CD4-positive, alpha-beta T cell treated with Interleukin-6 at 100 ng/mL for 8 hours (primary cell): Measurements from ENCODE around the gene C6orf47.
"Not testable (repeated sequence)": the region's sequence is repeated elsewhere in the genome, so short reads cannot be mapped to it uniquely, and the experiment has no call there.

ENCODE experiments used
- DNase-seq: peaks from one replicate; pipeline ENCODE4 v3.0.0-alpha.2; 2020; ENCODE audit warnings: mixed read lengths, low spot score

Gene C6orf47

GRCh38 chr6:31660381-31661261 lies at the start of gene C6orf47:
TSS of gene C6orf47 (minus strand) at chr6:31660778. CDS start at chr6:31659947, 831 bp downstream.
- DNase-seq = peak; percentile 74

- not testable (repeated sequence) for DNase-seq
Observed at GRCh38 chr6:31709157-31709556, 48.6 kb upstream of the C6orf47 start.

GRCh38 chr6:31708224-31708623 lies 47.6 kb upstream of the C6orf47 start:
- no peak for DNase-seq

DNA sequence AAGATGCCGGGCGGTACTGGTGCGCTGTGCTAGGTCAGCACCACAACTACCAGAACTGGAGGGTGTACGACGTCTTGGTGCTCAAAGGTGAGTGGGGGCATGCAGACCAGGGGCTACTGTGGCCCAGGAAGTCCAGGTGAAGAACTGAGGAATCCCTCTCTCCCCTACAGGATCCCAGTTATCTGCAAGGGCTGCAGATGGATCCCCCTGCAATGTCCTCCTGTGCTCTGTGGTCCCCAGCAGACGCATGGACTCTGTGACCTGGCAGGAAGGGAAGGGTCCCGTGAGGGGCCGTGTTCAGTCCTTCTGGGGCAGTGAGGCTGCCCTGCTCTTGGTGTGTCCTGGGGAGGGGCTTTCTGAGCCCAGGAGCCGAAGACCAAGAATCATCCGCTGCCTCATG lies 47.1 kb upstream of the C6orf47 start:
- DNase-seq = no peak

GRCh38 chr6:31706599-31706998 lies 46.0 kb upstream of the C6orf47 start, which contains the start of gene LY6G6F:
TSS of gene LY6G6F (plus strand) at chr6:31706866. CDS start at chr6:31706907, 41 bp downstream.
- no peak for DNase-seq

- DNase-seq = no peak
Observed at GRCh38 chr6:31705931-31706330, 45.4 kb upstream of the C6orf47 start.

- peak; percentile 98 for DNase-seq
Observed at GRCh38 chr6:31702819-31703716, 42.5 kb upstream of the C6orf47 start, which contains the start of gene ABHD16A. TSS of gene ABHD16A (minus strand) at chr6:31703324. CDS start at chr6:31703281, 43 bp downstream.

GRCh38 chr6:31702405-31702818 lies 41.8 kb upstream of the C6orf47 start:
- DNase-seq = no peak

DNA sequence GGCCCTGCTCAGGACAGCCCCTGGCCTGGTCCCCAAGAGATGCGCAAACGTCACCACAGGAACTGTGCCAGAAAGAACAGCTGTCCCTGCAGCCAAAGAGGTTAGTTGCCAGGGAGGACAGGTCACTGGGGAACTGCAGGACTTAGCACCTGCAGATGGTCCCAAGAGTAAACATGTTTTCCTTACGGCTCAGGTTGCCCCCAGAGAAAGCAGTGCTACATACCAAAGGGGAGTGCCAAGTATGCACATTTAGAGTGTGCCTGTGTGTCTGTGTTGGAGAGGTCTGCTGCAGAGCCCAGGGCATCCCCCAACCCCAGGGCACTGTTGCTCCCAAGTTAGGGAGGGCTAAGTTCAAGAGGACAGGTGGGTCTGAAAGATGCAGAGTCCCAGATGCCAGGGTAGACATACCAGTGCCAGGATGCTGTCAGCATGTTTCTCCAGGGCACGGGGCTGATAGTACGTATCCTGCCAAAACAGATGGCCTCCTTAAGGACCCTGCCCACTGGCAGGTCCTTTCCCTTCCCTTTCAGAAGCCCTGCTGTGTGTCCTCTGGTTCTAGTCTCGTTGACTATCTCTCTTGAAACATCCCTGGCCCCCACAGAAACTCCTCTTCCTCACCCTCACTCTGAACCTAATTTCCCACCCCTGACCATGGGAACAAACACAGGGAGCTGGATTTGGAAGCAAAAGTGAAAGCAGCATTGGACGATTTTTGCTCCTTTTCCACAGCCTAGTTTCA lies 41.3 kb upstream of the C6orf47 start:
- no peak for DNase-seq

GRCh38 chr6:31700740-31701401 lies 40.3 kb upstream of the C6orf47 start:
- DNase-seq = no peak

DNA sequence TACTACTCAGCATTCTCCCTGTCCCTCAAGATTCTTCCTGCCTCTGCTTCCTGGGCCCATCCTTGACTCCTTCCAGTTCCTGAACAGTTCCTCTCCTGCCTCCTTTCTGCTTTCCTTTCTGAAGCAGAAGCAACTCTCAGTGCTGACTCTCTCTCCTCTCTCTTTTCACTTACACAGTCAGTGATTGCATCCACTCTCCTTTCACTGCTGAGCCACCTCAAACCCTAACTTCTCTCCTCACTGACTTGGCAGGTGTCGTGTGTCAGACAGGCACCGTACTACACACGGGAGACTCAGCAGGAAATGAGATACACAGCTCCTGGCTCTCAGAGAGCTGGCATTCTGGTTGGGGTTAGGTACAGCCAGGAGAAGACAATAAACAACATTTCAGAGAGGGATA lies 37.0 kb upstream of the C6orf47 start:
- no peak for DNase-seq

DNA sequence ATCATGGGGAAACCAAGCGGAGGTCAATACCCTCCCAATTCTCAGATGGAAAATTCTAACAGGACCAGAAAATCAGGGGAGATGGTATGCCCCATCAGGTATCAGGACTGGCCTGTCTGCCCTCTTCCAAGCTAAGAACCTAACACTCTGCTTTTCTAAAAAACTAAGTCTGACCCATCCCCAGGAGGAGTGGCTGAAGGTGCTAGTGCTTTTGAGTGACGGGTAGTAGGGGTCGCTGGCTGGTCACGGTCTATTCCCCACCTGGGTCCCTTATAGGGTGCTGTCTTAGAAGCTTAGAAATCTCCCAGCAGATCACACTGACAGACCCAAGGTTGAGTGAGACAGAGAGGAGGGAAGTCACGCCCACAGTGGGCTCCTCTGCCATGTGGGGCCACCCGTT lies 33.0 kb upstream of the C6orf47 start:
- no peak for DNase-seq

GRCh38 chr6:31692886-31693285 lies 32.3 kb upstream of the C6orf47 start:
- no peak for DNase-seq

- DNase-seq = no peak
Observed at GRCh38 chr6:31692353-31692752, 31.8 kb upstream of the C6orf47 start.

DNA sequence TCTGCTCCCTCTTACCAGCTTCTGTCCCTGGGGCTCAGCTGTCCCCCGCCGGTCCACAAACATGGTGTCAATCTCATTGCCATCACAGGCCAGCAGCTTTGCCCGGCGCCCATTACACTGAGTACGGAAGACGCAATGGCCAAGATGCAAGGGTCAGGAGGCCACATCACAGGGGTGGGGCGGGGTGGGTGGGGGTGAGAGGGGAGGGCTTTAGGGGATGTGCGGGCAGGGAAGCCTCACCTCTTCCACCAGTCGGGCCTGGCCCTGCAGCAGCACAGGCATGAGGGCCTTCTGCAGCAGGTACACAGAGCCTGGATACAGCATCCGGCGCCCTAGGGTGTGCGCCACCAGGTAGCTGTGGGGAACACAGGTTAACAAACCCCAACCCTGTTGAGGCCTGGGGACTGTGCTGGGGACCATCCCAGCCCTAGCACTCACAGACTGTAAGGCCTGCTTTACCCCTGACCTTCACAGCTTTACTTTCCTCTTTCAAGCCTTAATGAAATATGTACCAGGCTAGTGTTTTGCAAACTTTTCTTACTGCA lies 31.1 kb upstream of the C6orf47 start:
- no peak for DNase-seq

DNA sequence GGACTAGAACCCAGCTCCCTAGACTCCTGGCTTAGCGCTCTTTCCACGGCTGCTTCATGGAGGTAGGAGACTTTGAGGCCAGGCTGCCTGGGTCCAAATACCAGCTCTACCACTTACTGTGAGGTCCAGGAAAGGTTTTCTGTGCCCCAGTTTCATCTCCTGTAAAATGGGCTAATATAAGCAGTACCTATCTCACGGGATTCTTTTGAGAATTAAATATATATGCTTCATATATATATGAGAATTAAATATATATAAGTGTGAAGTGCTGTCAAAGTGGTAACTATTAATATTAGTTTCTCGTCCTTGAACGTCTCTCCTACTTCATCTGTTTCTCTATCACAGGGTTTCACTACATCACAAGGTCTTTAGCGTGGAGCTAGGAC lies 30.5 kb upstream of the C6orf47 start:
- no peak for DNase-seq

DNA sequence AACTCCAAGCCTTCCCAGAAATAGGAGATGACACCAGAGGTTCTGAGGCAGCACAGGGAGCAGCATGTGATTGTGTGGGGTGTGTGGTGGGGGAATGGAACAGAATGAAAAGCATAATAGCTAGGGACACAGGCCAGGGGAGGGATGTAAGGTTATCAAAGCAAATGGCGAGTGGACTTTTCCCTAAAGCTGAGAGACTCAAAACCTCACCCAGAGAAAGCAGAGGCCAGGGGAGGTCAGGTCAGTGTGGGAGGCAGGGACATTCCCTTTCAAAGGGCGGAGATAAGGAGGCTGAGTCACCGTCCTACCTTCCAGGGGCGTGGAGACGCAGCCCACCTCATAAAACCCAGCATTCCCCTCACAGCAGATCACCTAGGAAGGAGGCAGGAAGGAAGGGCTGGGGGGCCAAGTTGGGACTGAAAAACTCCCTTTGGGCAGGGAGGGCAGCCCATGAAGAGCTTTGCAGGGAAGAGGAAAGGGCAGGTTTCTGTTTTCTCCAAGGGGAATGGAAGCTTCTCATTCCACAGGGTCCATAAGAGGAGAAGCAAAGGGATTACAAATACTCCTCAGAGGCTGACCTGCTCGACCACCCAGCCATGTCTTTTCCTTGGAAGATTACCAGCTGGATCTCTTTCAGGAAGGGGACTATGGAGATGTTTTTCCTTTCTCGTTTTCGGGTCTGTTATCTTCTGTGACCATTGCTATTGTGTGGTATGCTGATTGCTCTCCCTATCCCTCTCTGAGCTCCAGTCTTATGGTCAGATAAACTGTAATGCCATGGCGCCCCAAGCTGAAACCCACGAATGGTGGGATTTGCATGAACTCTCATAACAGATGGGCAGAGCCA lies 29.9 kb upstream of the C6orf47 start:
- no peak for DNase-seq

GRCh38 chr6:31689249-31690110 lies 28.9 kb upstream of the C6orf47 start:
- no peak for DNase-seq
